Esophagus (tissue), 2 donors: Measurements from ENCODE around the gene RAC2. TPM values are rescaled to one million over a fixed set of nuclear protein-coding genes. Genes with fewer than 3 reads are reported as not detected.

Source experiments
- H3K27ac ChIP-seq, 2 donors: one replicate each; pipeline ENCODE4 v1.5.1; 2013; ENCODE audit warnings: low read depth in 2 of 2, mild to moderate bottlenecking in 2 of 2, inconsistent platforms in 1 of 2, low read length in 1 of 2, moderate library complexity in 1 of 2
- H3K27me3 ChIP-seq, 2 donors: one replicate each; pipeline ENCODE4 v1.6.1; 2013; ENCODE audit warnings: low read length in 2 of 2, control low read depth in 1 of 2, mild to moderate bottlenecking in 1 of 2; ENCODE audit not compliant: insufficient read depth in 2 of 2, control insufficient read depth in 1 of 2
- H3K36me3 ChIP-seq, 2 donors: one replicate each; pipeline ENCODE4 v1.6.1; 2013; ENCODE audit warnings: low read length in 1 of 2; ENCODE audit not compliant: control insufficient read depth in 2 of 2, insufficient read depth in 2 of 2
- H3K4me1 ChIP-seq, 2 donors: one replicate each; pipeline ENCODE4 v1.6.1; 2013; ENCODE audit warnings: low read length in 1 of 2; ENCODE audit not compliant: control insufficient read depth in 2 of 2, insufficient read depth in 2 of 2
- H3K4me3 ChIP-seq, 2 donors: one replicate each; pipeline ENCODE4 v1.5.1; 2013; ENCODE audit warnings: low read length in 2 of 2, mild to moderate bottlenecking in 2 of 2, low read depth in 1 of 2, moderate library complexity in 1 of 2
- H3K9me3 ChIP-seq, 2 donors: one replicate each; pipeline ENCODE4 v1.6.1; 2013; ENCODE audit warnings: mild to moderate bottlenecking in 2 of 2, low read depth in 1 of 2, low read length in 1 of 2, moderate library complexity in 1 of 2; ENCODE audit not compliant: control insufficient read depth in 2 of 2, insufficient read depth in 1 of 2
- WGBS, 2 donors: extraction: QIAGEN DNeasy Blood & Tissue Kit; methylation state at CpG; one replicate each; pipeline ENCODE4 v1.1.7; 2013; 5-methylcytosine and 5-hydroxymethylcytosine counted together
- polyA plus RNA-seq, 2 donors: library from polyadenylated mRNA; stranded (reverse); fragments of 200-250 nt; gene quantifications; one replicate each; pipeline ENCODE4 v1.2.3, GENCODE V29; 2013
- donor health status: healthy with polysubstance abuse.
- donor health status: Bipolar disorder and iron deficiency.

Gene RAC2
- polyA plus RNA-seq, 2 donors, result 7.2 to 9.4 TPM

- Histone ChIP-seq H3K27ac (peak overlapping the region; percentile 21 to 34), H3K9me3 (no peaks in the 10 kb centered on the region), H3K36me3 (no peaks in the 10 kb centered on the region), H3K27me3 (no peaks in the 10 kb centered on the region), H3K4me1 (peaks cover 8 to 12% of the 10 kb centered on the region in 2 donors), H3K4me3 (no peak overlapping the region)
- WGBS, 2 donors, result 65 to 71% methylated on average over 9 of the region's 9 CpGs
These were observed 57.7 kb downstream of the RAC2 start for GRCh38 chr22:37186228-37186996.

- Histone ChIP-seq H3K4me1 (peaks cover 8 to 12% of the 10 kb centered on the region in 2 donors), H3K36me3 (no peaks in the 10 kb centered on the region), H3K9me3 (no peaks in the 10 kb centered on the region), H3K4me3 (no peak overlapping the region), H3K27me3 (no peaks in the 10 kb centered on the region), H3K27ac (no peak overlapping the region)
- 71 to 82% methylated on average over 13 of the region's 13 CpGs for WGBS, 2 donors
These were observed 58.3 kb downstream of the RAC2 start for GRCh38 chr22:37185646-37186227.

- Histone ChIP-seq H3K36me3 (peaks cover 0 to 3% of the 10 kb centered on the region in 2 donors), H3K4me3 (no peak overlapping the region), H3K27ac (no peak overlapping the region), H3K27me3 (no peaks in the 10 kb centered on the region), H3K9me3 (no peaks in the 10 kb centered on the region), H3K4me1 (peaks cover 8 to 12% of the 10 kb centered on the region in 2 donors)
- WGBS, 2 donors, result 91 to 94% methylated on average over 18 of the region's 18 CpGs
These were observed 59.1 kb downstream of the RAC2 start for GRCh38 chr22:37184816-37185541.

GRCh38 chr22:37184380-37184755 lies 59.7 kb downstream of the RAC2 start:
- WGBS, 2 donors, result 91 to 92% methylated on average over 10 to 12 of the region's 12 CpGs
- no peaks in the 10 kb centered on the region for H3K27me3 ChIP-seq
- no peaks in the 10 kb centered on the region for H3K9me3 ChIP-seq
- H3K27ac ChIP-seq, result no peak overlapping the region
- H3K36me3 ChIP-seq, result peaks cover 0 to 3% of the 10 kb centered on the region in 2 donors
- H3K4me3 ChIP-seq, result no peak overlapping the region
- H3K4me1 ChIP-seq, result peaks cover 8 to 12% of the 10 kb centered on the region in 2 donors

GRCh38 chr22:37183432-37184379 lies 60.4 kb downstream of the RAC2 start:
- Histone ChIP-seq H3K4me1 (peaks cover 8 to 16% of the 10 kb centered on the region in 2 donors), H3K27ac (no peak overlapping the region)
- 75 to 76% methylated on average over 17 of the region's 17 CpGs for WGBS, 2 donors

GRCh38 chr22:37182949-37183245 lies 61.2 kb downstream of the RAC2 start:
- Histone ChIP-seq H3K36me3 (peaks cover 0 to 3% of the 10 kb centered on the region in 2 donors), H3K4me1 (peaks cover 1 to 15% of the 10 kb centered on the region in 2 donors), H3K4me3 (no peak overlapping the region), H3K27me3 (no peaks in the 10 kb centered on the region), H3K27ac (no peak overlapping the region), H3K9me3 (no peaks in the 10 kb centered on the region)
- 80 to 94% methylated on average over 3 of the region's 3 CpGs for WGBS, 2 donors

More at GRCh38 chr22:37183432-37184379, 60.4 kb downstream of the RAC2 start:
- H3K27me3 ChIP-seq, result no peaks in the 10 kb centered on the region
- H3K9me3 ChIP-seq, result no peaks in the 10 kb centered on the region
- no peak overlapping the region for H3K4me3 ChIP-seq
- peaks cover 0 to 3% of the 10 kb centered on the region in 2 donors for H3K36me3 ChIP-seq

GRCh38 chr22:37182101-37182948 lies 61.7 kb downstream of the RAC2 start:
- peaks cover 0 to 15% of the 10 kb centered on the region in 2 donors for H3K4me1 ChIP-seq
- no peak overlapping the region for H3K4me3 ChIP-seq
- no peaks in the 10 kb centered on the region for H3K9me3 ChIP-seq
- H3K27ac ChIP-seq, result no peak overlapping the region
- H3K36me3 ChIP-seq, result peaks cover 0 to 3% of the 10 kb centered on the region in 2 donors
- WGBS, 2 donors, result 87 to 94% methylated on average over 37 of the region's 37 CpGs
- H3K27me3 ChIP-seq, result no peaks in the 10 kb centered on the region

- no peaks in the 10 kb centered on the region for H3K27me3 ChIP-seq
- no peak overlapping the region for H3K27ac ChIP-seq
- no peaks in the 10 kb centered on the region for H3K9me3 ChIP-seq
- H3K36me3 ChIP-seq, result peaks cover 0 to 3% of the 10 kb centered on the region in 2 donors
- no peak overlapping the region for H3K4me3 ChIP-seq
- WGBS, 2 donors, result 64 to 81% methylated on average over 4 of the region's 4 CpGs
- peaks cover 0 to 15% of the 10 kb centered on the region in 2 donors for H3K4me1 ChIP-seq
These were observed 62.4 kb downstream of the RAC2 start for GRCh38 chr22:37181681-37182080.
